K562 (cell line): ENCODE results near the gene LCN1. TPM values are rescaled to one million over a fixed set of nuclear protein-coding genes. Genes with fewer than 3 reads are reported as not detected.

Source experiments
- ATAC-seq: fragments of 200-7000 bp; cut with Tn5 transposase; 3 replicates; pipeline ENCODE4 v1.9.1; 2020; ENCODE audit warnings: moderate library complexity
- BruUV-seq: library from RNA; stranded (reverse); fragments of 400-500 nt; replicated peaks from 2 replicates; lab custom pipeline; 2021; lab: Mats Ljungman, UMichigan
- CTCF ChIA-PET: fragments of 300-600 bp; formaldehyde crosslinking; extraction: SDS; loops from one replicate; lab custom pipeline; 2021; ENCODE audit warnings: low intra/inter-chr PET ratio; lab: Yijun Ruan, JAX
- POLR2A ChIA-PET: fragments of 300-600, 350-650 bp; sonication (Branson Sonifier 250); formaldehyde crosslinking; extraction: SDS; loops from one replicate; lab custom pipeline; 2021; ENCODE audit warnings: antibody characterized with exemption, inconsistent platforms; lab: Yijun Ruan, JAX
- DNase-seq, 4 experiments: peaks; one replicate each; pipeline versions ENCODE4 v3.0.0 to v3.0.0-alpha.2; 2011 to 2018; ENCODE audit warnings: low spot score in 3 of 4, mixed read lengths in 3 of 4; ENCODE audit errors: extremely low read depth in 1 of 4
- FAIRE-seq: peaks from 2 replicates; lab custom pipeline; 2011; peaks lifted over from hg19 to GRCh38; lab: Jason Lieb, UNC
- H2AFZ ChIP-seq: 2 replicates; pipeline ENCODE4 v1.6.0; 2011; ENCODE audit warnings: low read depth, low read length, control low read depth, inconsistent platforms
- H3K27ac ChIP-seq: fragments of 200-600 bp; 3 replicates; pipeline ENCODE4 v1.8.0; 2011; ENCODE audit warnings: low read depth, mild to moderate bottlenecking, control low read depth, inconsistent platforms, low read length, moderate library complexity, mixed read lengths; ENCODE audit errors: extremely low read depth
- H3K27me3 ChIP-seq, 2 experiments: fragments of 300-600 bp in 1 of 2; 2 replicates in 1 of 2; 3 replicates in 1 of 2; pipeline versions ENCODE4 v1.6.0 to v1.8.0; 2011; ENCODE audit warnings: inconsistent platforms in 2 of 2, low read length in 2 of 2, mild to moderate bottlenecking in 1 of 2, mixed read lengths in 1 of 2, moderate library complexity in 1 of 2; ENCODE audit not compliant: control insufficient read depth in 2 of 2, insufficient read depth in 2 of 2
- H3K36me3 ChIP-seq: fragments of 300-600 bp; 3 replicates; pipeline ENCODE4 v1.8.0; 2011; ENCODE audit warnings: mild to moderate bottlenecking, low read length, inconsistent platforms; ENCODE audit not compliant: control insufficient read depth, insufficient read depth
- H3K4me1 ChIP-seq, 2 experiments: fragments of 200-600 bp in 1 of 2; replicated peaks in 1 of 2; 2 replicates in 1 of 2; 3 replicates in 1 of 2; pipeline versions ENCODE4 v1.5.1 to v1.8.0; 2011; ENCODE audit warnings: inconsistent platforms in 2 of 2, low read length in 2 of 2, mild to moderate bottlenecking in 1 of 2, mixed read lengths in 1 of 2, moderate library complexity in 1 of 2; ENCODE audit not compliant: control insufficient read depth in 2 of 2, insufficient read depth in 2 of 2
- H3K4me2 ChIP-seq: 2 replicates; pipeline ENCODE4 v1.6.1; 2011; ENCODE audit warnings: low read length, control low read depth, inconsistent platforms, mixed read lengths; ENCODE audit not compliant: insufficient read depth
- H3K4me3 ChIP-seq: fragments of 200-600 bp; sonication (generic), shearing (Covaris generic); 2 replicates; pipeline ENCODE4 v1.5.1; 2016; ENCODE audit warnings: control low read depth, inconsistent platforms
- H3K79me2 ChIP-seq: fragments of 200-600 bp; 3 replicates; pipeline ENCODE4 v1.8.0; 2011; ENCODE audit warnings: low read length, inconsistent platforms; ENCODE audit not compliant: control insufficient read depth, insufficient read depth
- H3K9ac ChIP-seq, 2 experiments: 2 replicates each; pipeline versions ENCODE4 v1.6.0 to v1.6.1; 2011; ENCODE audit warnings: low read depth in 2 of 2, low read length in 2 of 2, control low read depth in 1 of 2, inconsistent platforms in 1 of 2, mild to moderate bottlenecking in 1 of 2, mixed read lengths in 1 of 2; ENCODE audit not compliant: insufficient read depth in 1 of 2
- H3K9me1 ChIP-seq: one replicate; pipeline ENCODE4 v1.6.0; 2011; ENCODE audit warnings: inconsistent platforms, mild to moderate bottlenecking, low read length, moderate library complexity; ENCODE audit not compliant: control insufficient read depth, insufficient read depth
- H3K9me3 ChIP-seq: replicated peaks from 2 replicates; pipeline ENCODE4 v1.5.1; 2011; ENCODE audit warnings: low read depth, low read length, inconsistent platforms; ENCODE audit not compliant: control insufficient read depth, insufficient read depth
- H4K20me1 ChIP-seq: replicated peaks from 2 replicates; pipeline ENCODE4 v1.6.1; 2011; ENCODE audit warnings: low read length, inconsistent platforms, mixed read lengths; ENCODE audit not compliant: control insufficient read depth, insufficient read depth
- ARID3B ChIP-seq: fragments of 250-450 bp; sonication (Bioruptor Pico); IDR thresholded peaks from 2 replicates; pipeline ENCODE4 v1.4.0; 2020; ENCODE audit warnings: borderline replicate concordance
- BHLHE40 ChIP-seq: IDR thresholded peaks from 2 replicates; pipeline ENCODE4 v1.6.1; 2011; ENCODE audit warnings: low read length, improper control_type of control experiment
- CGGBP1 ChIP-seq: fragments of 250-450 bp; sonication (Bioruptor Pico); IDR thresholded peaks from 2 replicates; pipeline ENCODE4 v1.9.0; 2021; ENCODE audit warnings: mild to moderate bottlenecking
- ERF ChIP-seq: fragments of 450-650 bp; formaldehyde crosslinking; IDR thresholded peaks from 2 replicates; pipeline ENCODE4 v1.4.0; 2020; ENCODE audit warnings: mild to moderate bottlenecking, mixed read lengths
- GATA2 ChIP-seq: sonication (generic); formaldehyde crosslinking; IDR thresholded peaks from 2 replicates; pipeline ENCODE4 v1.4.0; 2020; ENCODE audit warnings: mild to moderate bottlenecking, missing genetic modification reagents
- PCBP1 ChIP-seq: fragments of 200-400 bp; formaldehyde crosslinking; IDR thresholded peaks from 2 replicates; pipeline ENCODE4 v1.6.1; 2018; ENCODE audit warnings: mild to moderate bottlenecking, low read depth, low read length; ENCODE audit not compliant: poor library complexity, severe bottlenecking
- RAD51 ChIP-seq: fragments of 450-650 bp; IDR thresholded peaks from 2 replicates; pipeline ENCODE4 v1.7.1; 2016; ENCODE audit warnings: low read depth, mild to moderate bottlenecking, borderline replicate concordance
- SMAD3 ChIP-seq: fragments of 450-650 bp; formaldehyde crosslinking; conservative IDR thresholded peaks from 2 replicates; pipeline ENCODE4 v1.4.0; 2020; ENCODE audit warnings: mild to moderate bottlenecking
- TAF15 ChIP-seq: fragments of 200-400 bp; formaldehyde crosslinking; IDR thresholded peaks from 2 replicates; pipeline ENCODE4 v1.6.1; 2017; ENCODE audit warnings: mild to moderate bottlenecking, low read depth, low read length, moderate library complexity
- TRIM24 ChIP-seq, 2 experiments: fragments of 450-650 bp; IDR thresholded peaks; 2 replicates each; pipeline ENCODE4 v1.6.1; 2016
- ZC3H4 ChIP-seq: sonication (generic); formaldehyde crosslinking; IDR thresholded peaks from 2 replicates; pipeline ENCODE4 v1.9.0; 2021; ENCODE audit warnings: missing genetic modification reagents, borderline replicate concordance
- ZKSCAN1 ChIP-seq: fragments of 150-350 bp; IDR thresholded peaks from 2 replicates; pipeline ENCODE4 v1.6.1; 2016; ENCODE audit warnings: low read depth, low read length
- ZNF436 ChIP-seq: fragments of 250-450, 450-650 bp; sonication (Bioruptor Pico); formaldehyde crosslinking; IDR thresholded peaks from 2 replicates; pipeline ENCODE4 v1.7.0; 2020; ENCODE audit warnings: mild to moderate bottlenecking
- WGBS: fragments of 100-300 bp; shearing (Covaris generic); methylation state at CpG from one replicate; pipeline ENCODE4 v1.1.6; 2016; ENCODE audit warnings: low coverage, mixed read lengths; ENCODE audit not compliant: insufficient coverage; ENCODE audit errors: missing lambda C conversion rate; 5-methylcytosine and 5-hydroxymethylcytosine counted together
- in situ Hi-C: fragments of 300-500 bp; cut with MboI; formaldehyde crosslinking; loops from 4 replicates; pipeline ENCODE4 v1.15.0; 2018; ENCODE audit warnings: inconsistent platforms, mixed read lengths
- intact Hi-C: fragments of 100-400 bp; cut with micrococcal nuclease; formaldehyde crosslinking; loops from 2 replicates; pipeline ENCODE4 v1.14.2; 2022
- polyA plus RNA-seq, 8 experiments: library from polyadenylated mRNA; depleted of rRNA in 4 of 8; stranded (reverse) in 5 of 8; unstranded in 3 of 8; fragments of >200 nt; fragmentation: Nextera tagmentation in 2 of 8; fragmentation: Illumina TruSeq in 1 of 8; extraction: Ambion mirVana in 2 of 8; extraction: Trizol in 1 of 8; gene quantifications; 2 replicates each; pipeline versions ENCODE4 v1.2.1 to v1.2.3, GENCODE V29; 2011 to 2014; ENCODE audit warnings: inconsistent platforms in 1 of 8, missing spikeins in 1 of 8
- total RNA-seq, 7 experiments: library from RNA; depleted of rRNA in 6 of 7; stranded (reverse); fragments of >200 nt in 6 of 7; fragmentation: Illumina TruSeq in 2 of 7; extraction: Trizol in 2 of 7; gene quantifications; 2 replicates each; pipeline versions ENCODE4 v1.2.1 to v1.2.3, GENCODE V29; 2011 to 2021; ENCODE audit warnings: low replicate concordance in 1 of 7
- TF ChIP-seq, protein P1 (sequence below), 2 experiments: fragments of 450-650 bp in 1 of 2; sonication (generic) in 1 of 2; formaldehyde crosslinking in 1 of 2; IDR thresholded peaks in 1 of 2; conservative IDR thresholded peaks in 1 of 2; 2 replicates each; pipeline versions ENCODE4 v1.6.1 to v1.8.1; 2016 to 2023; ENCODE audit warnings: mild to moderate bottlenecking in 2 of 2, moderate library complexity in 2 of 2, inconsistent platforms in 1 of 2, missing genetic modification reagents in 1 of 2
- TF ChIP-seq, protein P2 (sequence below): fragments of 450-650 bp; conservative IDR thresholded peaks from 2 replicates; pipeline ENCODE4 v1.6.1; 2016; ENCODE audit warnings: missing genetic modification characterization, low read depth, mild to moderate bottlenecking, missing compliant biosample characterization, moderate library complexity

Gene LCN1
- total and polyA plus RNA-seq, 9 of the 15 experiments (the other 6 are each of a cell fraction or from before 2014, with no cell fraction given), result not detected

GRCh38 chr9:135568026-135568425 lies 46.8 kb downstream of the LCN1 start:
- Histone ChIP-seq H4K20me1 (no peaks in the 10 kb centered on the region), H3K27ac (no peak overlapping the region), H3K9ac (no peak overlapping the region), H3K4me3 (no peak overlapping the region), H2AFZ (no peak overlapping the region), H3K9me1 (peaks cover 4% of the 10 kb centered on the region), H3K27me3 (peaks cover 6 to 45% of the 10 kb centered on the region in 2 experiments; a peak in 4 of 5 replicates), H3K79me2 (no peaks in the 10 kb centered on the region), H3K9me3 (no peaks in the 10 kb centered on the region), H3K4me1 (no peaks in the 10 kb centered on the region), H3K36me3 (no peaks in the 10 kb centered on the region), H3K4me2 (no peak overlapping the region)
- no peak for DNase-seq
- 3% methylated on average over 6 of the region's 6 CpGs for WGBS
- ChIA-PET POLR2A (no interaction called here), CTCF (no interaction called here)
- in situ Hi-C loops, result no loop called here
- no TSS peak for BruUV-seq
- intact Hi-C loops, result no loop called here
- no peak for FAIRE-seq
- TF ChIP-seq GATA2 (CRISPR knock-in tag) (no peak), ZKSCAN1 (no peak), CGGBP1 (no peak), SMAD3 (CRISPR knock-in tag) (no peak), BHLHE40 (no peak), ARID3B (CRISPR knock-in tag) (no peak), TAF15 (no peak), TRIM24 (IDR thresholded peaks at IDR 0.05) (no peak), ZNF436 (no peak), RAD51 (no peak), ZC3H4 (CRISPR knock-in tag) (no peak), ERF (CRISPR knock-in tag) (no peak), PCBP1 (no peak)
- TF ChIP-seq, protein P1, sequence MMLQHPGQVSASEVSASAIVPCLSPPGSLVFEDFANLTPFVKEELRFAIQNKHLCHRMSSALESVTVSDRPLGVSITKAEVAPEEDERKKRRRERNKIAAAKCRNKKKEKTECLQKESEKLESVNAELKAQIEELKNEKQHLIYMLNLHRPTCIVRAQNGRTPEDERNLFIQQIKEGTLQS (IDR thresholded peaks at IDR 0.05), result no peak
- TF ChIP-seq, protein P1 (CRISPR knock-in tag; conservative IDR thresholded peaks at IDR 0.05), result no peak
- TF ChIP-seq, protein P2, sequence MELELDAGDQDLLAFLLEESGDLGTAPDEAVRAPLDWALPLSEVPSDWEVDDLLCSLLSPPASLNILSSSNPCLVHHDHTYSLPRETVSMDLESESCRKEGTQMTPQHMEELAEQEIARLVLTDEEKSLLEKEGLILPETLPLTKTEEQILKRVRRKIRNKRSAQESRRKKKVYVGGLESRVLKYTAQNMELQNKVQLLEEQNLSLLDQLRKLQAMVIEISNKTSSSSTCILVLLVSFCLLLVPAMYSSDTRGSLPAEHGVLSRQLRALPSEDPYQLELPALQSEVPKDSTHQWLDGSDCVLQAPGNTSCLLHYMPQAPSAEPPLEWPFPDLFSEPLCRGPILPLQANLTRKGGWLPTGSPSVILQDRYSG, result no peak
- no peak for ATAC-seq
